Neural cell (in vitro differentiated cells): ENCODE data around the gene B3GALT4. TPM values are rescaled to one million over a fixed set of nuclear protein-coding genes. Genes with fewer than 3 reads are reported as not detected.

ENCODE experiments used
- H2AFZ ChIP-seq: fragments of 200-600, 300-800 bp; sonication (generic), shearing (Covaris generic); 2 replicates; pipeline ENCODE4 v1.6.0; 2014; ENCODE audit warnings: low read depth, mild to moderate bottlenecking, antibody characterized with exemption, low read length, moderate library complexity
- H3F3A ChIP-seq: fragments of 200-600 bp; shearing (Covaris generic); 2 replicates; pipeline ENCODE4 v1.6.1; 2016; ENCODE audit warnings: mild to moderate bottlenecking, moderate library complexity, mixed read lengths, antibody characterized with exemption, low read length; ENCODE audit not compliant: insufficient read depth, poor library complexity, severe bottlenecking
- H3K27ac ChIP-seq: fragments of 200-600, 300-800 bp; sonication (generic), shearing (Covaris generic); 2 replicates; pipeline ENCODE4 v1.5.1; 2014; ENCODE audit warnings: mild to moderate bottlenecking, low read length, moderate library complexity
- H3K27me3 ChIP-seq: fragments of 300-800, 200-600 bp; sonication (generic), shearing (Covaris generic); 2 replicates; pipeline ENCODE4 v1.6.0; 2014; ENCODE audit warnings: mild to moderate bottlenecking, low read depth, low read length, moderate library complexity; ENCODE audit not compliant: insufficient read depth
- H3K36me3 ChIP-seq: fragments of 300-800, 200-600 bp; sonication (generic), shearing (Covaris generic); 2 replicates; pipeline ENCODE4 v1.5.1; 2014; ENCODE audit warnings: mild to moderate bottlenecking, antibody characterized with exemption, low read length, moderate library complexity; ENCODE audit not compliant: insufficient read depth
- H3K4me2 ChIP-seq: fragments of 300-800, 200-600 bp; sonication (generic), shearing (Covaris generic); 2 replicates; pipeline ENCODE4 v1.6.0; 2014; ENCODE audit warnings: mild to moderate bottlenecking, low read length
- H3K4me3 ChIP-seq: fragments of 300-800, 200-600 bp; sonication (generic), shearing (Covaris generic); 2 replicates; pipeline ENCODE4 v1.5.1; 2014; ENCODE audit warnings: mild to moderate bottlenecking, low read length, moderate library complexity
- H3K79me2 ChIP-seq: fragments of 200-600 bp; shearing (Covaris generic); replicated peaks from 2 replicates; pipeline ENCODE4 v1.6.0; 2014; ENCODE audit warnings: mild to moderate bottlenecking, low read length, moderate library complexity; ENCODE audit not compliant: insufficient read depth
- H3K9ac ChIP-seq: fragments of 300-800, 200-600 bp; sonication (generic), shearing (Covaris generic); 2 replicates; pipeline ENCODE4 v1.6.1; 2016; ENCODE audit warnings: mild to moderate bottlenecking, low read length, mixed read lengths
- H3K9me2 ChIP-seq: fragments of 200-600 bp; shearing (Covaris generic); 2 replicates; pipeline ENCODE4 v1.6.1; 2016; ENCODE audit warnings: mild to moderate bottlenecking, low read length, mixed read lengths; ENCODE audit not compliant: insufficient read depth
- H3K9me3 ChIP-seq: fragments of 200-600, 300-800 bp; sonication (generic), shearing (Covaris generic); 2 replicates; pipeline ENCODE4 v1.6.1; 2016; ENCODE audit warnings: mild to moderate bottlenecking, mixed run types, low read length, moderate library complexity, mixed read lengths
- H4K20me1 ChIP-seq: fragments of 200-600 bp; shearing (Covaris generic); 2 replicates; pipeline ENCODE4 v1.6.1; 2016; ENCODE audit warnings: mild to moderate bottlenecking, mixed run types; ENCODE audit not compliant: insufficient read depth
- EP300 ChIP-seq: fragments of 450-650 bp; conservative IDR thresholded peaks from 2 replicates; pipeline ENCODE4 v1.6.1; 2014; ENCODE audit warnings: antibody characterized with exemption, mild to moderate bottlenecking, moderate library complexity; ENCODE audit not compliant: poor library complexity, severe bottlenecking
- EZH2 ChIP-seq: fragments of 200-600, 300-800 bp; shearing (Covaris generic), sonication (generic); IDR thresholded peaks from 2 replicates; pipeline ENCODE4 v1.6.1; 2014; ENCODE audit warnings: antibody characterized with exemption, low read length, borderline replicate concordance, mild to moderate bottlenecking; ENCODE audit not compliant: insufficient read depth, poor library complexity, severe bottlenecking
- MXI1 ChIP-seq: fragments of 450-650 bp; conservative IDR thresholded peaks from 2 replicates; pipeline ENCODE4 v1.6.1; 2014; ENCODE audit warnings: antibody characterized with exemption, mild to moderate bottlenecking; ENCODE audit not compliant: poor library complexity, severe bottlenecking
- POLR2AphosphoS5 ChIP-seq: IDR thresholded peaks from 2 replicates; pipeline ENCODE4 v1.6.1; 2012
- RAD21 ChIP-seq: fragments of 450-650 bp; conservative IDR thresholded peaks from 2 replicates; pipeline ENCODE4 v1.6.1; 2014; ENCODE audit warnings: antibody characterized with exemption, mild to moderate bottlenecking, moderate library complexity
- SMC3 ChIP-seq: fragments of 450-650 bp; conservative IDR thresholded peaks from 2 replicates; pipeline ENCODE4 v1.6.1; 2014; ENCODE audit warnings: antibody characterized with exemption, mild to moderate bottlenecking, moderate library complexity; ENCODE audit not compliant: poor library complexity
- TAF1 ChIP-seq: IDR thresholded peaks from 2 replicates; pipeline ENCODE4 v1.6.1; 2012; ENCODE audit warnings: low read depth
- polyA plus RNA-seq: library from polyadenylated mRNA; depleted of rRNA; stranded (reverse); fragments of >200 nt; gene quantifications from 2 replicates; pipeline ENCODE4 v1.2.3, GENCODE V29; 2014
- TF ChIP-seq, protein P1 (sequence below): fragments of 450-650 bp; IDR thresholded peaks from 2 replicates; pipeline ENCODE4 v1.5.1; 2014; ENCODE audit warnings: antibody characterized with exemption, mild to moderate bottlenecking, moderate library complexity; ENCODE audit not compliant: poor library complexity, severe bottlenecking
- TF ChIP-seq, protein P2 (sequence below): IDR thresholded peaks from 2 replicates; pipeline ENCODE4 v1.6.1; 2012; ENCODE audit warnings: borderline replicate concordance

The B3GALT4 gene
- polyA plus RNA-seq, 1 donor from 2014 or later, result 2.5 TPM

GRCh38 chr6:33301877-33302276 lies 25.0 kb downstream of the B3GALT4 start:
- H3K9me2 ChIP-seq, result no peaks in the 10 kb centered on the region
- H3K27ac ChIP-seq, result no peak overlapping the region
- no peaks in the 10 kb centered on the region for H3K9me3 ChIP-seq
- H3F3A ChIP-seq, result no peaks in the 10 kb centered on the region
- no peaks in the 10 kb centered on the region for H4K20me1 ChIP-seq
- H2AFZ ChIP-seq, result no peak overlapping the region
- TF ChIP-seq, protein P1, sequence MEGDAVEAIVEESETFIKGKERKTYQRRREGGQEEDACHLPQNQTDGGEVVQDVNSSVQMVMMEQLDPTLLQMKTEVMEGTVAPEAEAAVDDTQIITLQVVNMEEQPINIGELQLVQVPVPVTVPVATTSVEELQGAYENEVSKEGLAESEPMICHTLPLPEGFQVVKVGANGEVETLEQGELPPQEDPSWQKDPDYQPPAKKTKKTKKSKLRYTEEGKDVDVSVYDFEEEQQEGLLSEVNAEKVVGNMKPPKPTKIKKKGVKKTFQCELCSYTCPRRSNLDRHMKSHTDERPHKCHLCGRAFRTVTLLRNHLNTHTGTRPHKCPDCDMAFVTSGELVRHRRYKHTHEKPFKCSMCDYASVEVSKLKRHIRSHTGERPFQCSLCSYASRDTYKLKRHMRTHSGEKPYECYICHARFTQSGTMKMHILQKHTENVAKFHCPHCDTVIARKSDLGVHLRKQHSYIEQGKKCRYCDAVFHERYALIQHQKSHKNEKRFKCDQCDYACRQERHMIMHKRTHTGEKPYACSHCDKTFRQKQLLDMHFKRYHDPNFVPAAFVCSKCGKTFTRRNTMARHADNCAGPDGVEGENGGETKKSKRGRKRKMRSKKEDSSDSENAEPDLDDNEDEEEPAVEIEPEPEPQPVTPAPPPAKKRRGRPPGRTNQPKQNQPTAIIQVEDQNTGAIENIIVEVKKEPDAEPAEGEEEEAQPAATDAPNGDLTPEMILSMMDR, result no peak
- TF ChIP-seq TAF1 (no peak), EP300 (no peak)
- no peaks in the 10 kb centered on the region for H3K36me3 ChIP-seq
- H3K9ac ChIP-seq, result no peak overlapping the region
- no peaks in the 10 kb centered on the region for H3K27me3 ChIP-seq
- no peak overlapping the region for H3K4me3 ChIP-seq
- H3K79me2 ChIP-seq, result peaks cover 12% of the 10 kb centered on the region
- no peak overlapping the region for H3K4me2 ChIP-seq

DNA sequence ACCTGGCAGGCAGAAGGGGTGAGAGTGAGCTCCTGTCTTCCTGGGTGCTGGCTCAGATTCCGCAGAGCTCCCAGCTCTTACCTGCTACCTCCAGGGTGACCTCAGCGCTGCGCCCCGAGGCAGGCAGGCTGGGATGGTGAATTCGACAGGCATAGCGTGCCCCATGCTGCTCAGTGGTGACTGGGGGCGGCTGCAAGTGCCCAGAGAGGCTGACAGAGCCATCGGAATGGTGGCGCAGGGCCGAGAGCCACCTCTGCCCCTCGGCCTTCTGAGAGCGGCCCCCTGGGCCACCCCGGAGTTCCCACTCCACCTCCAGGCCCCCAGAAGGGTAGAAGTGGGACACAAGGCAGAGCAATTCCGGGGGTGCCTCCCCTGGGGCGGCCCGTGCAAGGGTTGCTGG lies 27.3 kb downstream of the B3GALT4 start:
- Histone ChIP-seq H3K9ac (no peak overlapping the region), H3K36me3 (no peaks in the 10 kb centered on the region), H3K9me3 (no peaks in the 10 kb centered on the region), H3K27ac (no peak overlapping the region), H3K9me2 (no peaks in the 10 kb centered on the region), H3K27me3 (no peaks in the 10 kb centered on the region), H3K79me2 (peaks cover 12% of the 10 kb centered on the region), H3K4me2 (no peak overlapping the region), H2AFZ (no peak overlapping the region), H4K20me1 (no peaks in the 10 kb centered on the region), H3F3A (no peaks in the 10 kb centered on the region), H3K4me3 (no peak overlapping the region)
- TF ChIP-seq, protein P2, sequence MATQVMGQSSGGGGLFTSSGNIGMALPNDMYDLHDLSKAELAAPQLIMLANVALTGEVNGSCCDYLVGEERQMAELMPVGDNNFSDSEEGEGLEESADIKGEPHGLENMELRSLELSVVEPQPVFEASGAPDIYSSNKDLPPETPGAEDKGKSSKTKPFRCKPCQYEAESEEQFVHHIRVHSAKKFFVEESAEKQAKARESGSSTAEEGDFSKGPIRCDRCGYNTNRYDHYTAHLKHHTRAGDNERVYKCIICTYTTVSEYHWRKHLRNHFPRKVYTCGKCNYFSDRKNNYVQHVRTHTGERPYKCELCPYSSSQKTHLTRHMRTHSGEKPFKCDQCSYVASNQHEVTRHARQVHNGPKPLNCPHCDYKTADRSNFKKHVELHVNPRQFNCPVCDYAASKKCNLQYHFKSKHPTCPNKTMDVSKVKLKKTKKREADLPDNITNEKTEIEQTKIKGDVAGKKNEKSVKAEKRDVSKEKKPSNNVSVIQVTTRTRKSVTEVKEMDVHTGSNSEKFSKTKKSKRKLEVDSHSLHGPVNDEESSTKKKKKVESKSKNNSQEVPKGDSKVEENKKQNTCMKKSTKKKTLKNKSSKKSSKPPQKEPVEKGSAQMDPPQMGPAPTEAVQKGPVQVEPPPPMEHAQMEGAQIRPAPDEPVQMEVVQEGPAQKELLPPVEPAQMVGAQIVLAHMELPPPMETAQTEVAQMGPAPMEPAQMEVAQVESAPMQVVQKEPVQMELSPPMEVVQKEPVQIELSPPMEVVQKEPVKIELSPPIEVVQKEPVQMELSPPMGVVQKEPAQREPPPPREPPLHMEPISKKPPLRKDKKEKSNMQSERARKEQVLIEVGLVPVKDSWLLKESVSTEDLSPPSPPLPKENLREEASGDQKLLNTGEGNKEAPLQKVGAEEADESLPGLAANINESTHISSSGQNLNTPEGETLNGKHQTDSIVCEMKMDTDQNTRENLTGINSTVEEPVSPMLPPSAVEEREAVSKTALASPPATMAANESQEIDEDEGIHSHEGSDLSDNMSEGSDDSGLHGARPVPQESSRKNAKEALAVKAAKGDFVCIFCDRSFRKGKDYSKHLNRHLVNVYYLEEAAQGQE, result no peak
- TF ChIP-seq EZH2 (no peak), MXI1 (no peak), SMC3 (no peak)

GRCh38 chr6:33305052-33305451 lies 28.1 kb downstream of the B3GALT4 start:
- no peak overlapping the region for H3K4me2 ChIP-seq
- TF ChIP-seq MXI1 (no peak), POLR2AphosphoS5 (no peak), EZH2 (no peak), EP300 (no peak), SMC3 (no peak), RAD21 (no peak), TAF1 (no peak)
- TF ChIP-seq, protein P1, result no peak
- TF ChIP-seq, protein P2, result no peak
- H4K20me1 ChIP-seq, result no peaks in the 10 kb centered on the region
- no peak overlapping the region for H2AFZ ChIP-seq
- no peaks in the 10 kb centered on the region for H3K27me3 ChIP-seq
- no peak overlapping the region for H3K9ac ChIP-seq
- H3F3A ChIP-seq, result no peaks in the 10 kb centered on the region
- no peaks in the 10 kb centered on the region for H3K9me2 ChIP-seq
- no peak overlapping the region for H3K4me3 ChIP-seq
- H3K36me3 ChIP-seq, result no peaks in the 10 kb centered on the region
- no peaks in the 10 kb centered on the region for H3K9me3 ChIP-seq
- H3K79me2 ChIP-seq, result peaks cover 12% of the 10 kb centered on the region
- H3K27ac ChIP-seq, result no peak overlapping the region
